Vagina (tissue), 2 donors: ENCODE data around the gene NAA80. TPM values are rescaled to one million over a fixed set of nuclear protein-coding genes. Genes with fewer than 3 reads are reported as not detected.

Experiments
- DNase-seq, 2 donors: peaks; one replicate each; pipeline ENCODE4 v3.0.0-alpha.2; 2017; ENCODE audit errors: extremely low spot score in 2 of 2
- H3K27ac ChIP-seq: fragments of 200-600 bp; sonication (generic); one replicate; pipeline ENCODE4 v1.5.1; 2019
- H3K27me3 ChIP-seq: fragments of 200-600 bp; sonication (generic); one replicate; pipeline ENCODE4 v1.5.1; 2019
- H3K36me3 ChIP-seq, 2 donors: fragments of 200-600 bp; sonication (generic); one replicate each; pipeline ENCODE4 v1.5.1; 2017 to 2019
- H3K4me1 ChIP-seq: fragments of 200-600 bp; sonication (generic); one replicate; pipeline ENCODE4 v1.5.1; 2019
- H3K4me3 ChIP-seq, 2 donors: fragments of 200-600 bp; sonication (generic); 1 replicate in 1 of 2; 2 replicates in 1 of 2; pipeline ENCODE4 v1.5.1; 2016 to 2019
- H3K9me3 ChIP-seq: fragments of 200-600 bp; sonication (generic); one replicate; pipeline ENCODE4 v1.5.1; 2019
- CTCF ChIP-seq, 3 experiments: fragments of 450-650 bp in 2 of 3; fragments of 200-600 bp in 1 of 3; sonication (generic) in 1 of 3; IDR thresholded peaks; one replicate each; pipeline ENCODE4 v1.5.1; 2017 to 2019; ENCODE audit warnings: antibody characterized with exemption in 3 of 3, mild to moderate bottlenecking in 2 of 3, moderate library complexity in 2 of 3
- POLR2A ChIP-seq, 2 donors: fragments of 450-650 bp; IDR thresholded peaks; one replicate each; pipeline ENCODE4 v1.6.1; 2017; ENCODE audit warnings: antibody characterized with exemption in 2 of 2, mild to moderate bottlenecking in 2 of 2, moderate library complexity in 2 of 2
- POLR2AphosphoS5 ChIP-seq, 2 donors: sonication (generic); formaldehyde crosslinking; IDR thresholded peaks; one replicate each; pipeline ENCODE4 v1.9.0; 2017; ENCODE audit warnings: antibody characterized with exemption in 2 of 2, mild to moderate bottlenecking in 2 of 2, low read depth in 1 of 2; ENCODE audit not compliant: insufficient read depth in 1 of 2
- intact Hi-C: fragments of 100-400 bp; cut with DNase I; formaldehyde crosslinking; loops from one replicate; pipeline ENCODE4 v1.15.1; 2023
- total RNA-seq: library from RNA; depleted of rRNA; stranded (reverse); fragments of >200 nt; gene quantifications from one replicate; pipeline ENCODE4 v1.2.3, GENCODE V29; 2016

The NAA80 gene
- total RNA-seq, 1 donor from 2014 or later, result 10.1 TPM

- no peak for TF ChIP-seq POLR2A (IDR thresholded peaks at IDR 0.05)
- TF ChIP-seq POLR2AphosphoS5 (IDR thresholded peaks at IDR 0.05; ENCODE audit: insufficient read depth in 1 of 2, low read depth in 1 of 2), result peak; percentile 47 to 75
- Histone ChIP-seq H3K36me3 (no peaks in the 10 kb centered on the region), H3K27me3 (no peaks in the 10 kb centered on the region), H3K9me3 (no peaks in the 10 kb centered on the region), H3K4me1 (peaks cover 46% of the 10 kb centered on the region), H3K4me3 (peak within 1 kb of the TSS; percentile 6 to 25), H3K27ac (peak within 1 kb of the TSS; percentile 91)
- intact Hi-C loops, result no loop called here
- DNase-seq, result peak in 1 of 2 donors; percentile 89
Measured at GRCh38 chr3:50303013-50303815, 4.0 kb upstream of the NAA80 start, which contains the start of gene HYAL1. Gene HYAL1 (minus strand): TSS chr3:50303574. CDS start chr3:50302956, 618 bp downstream.

- H3K27me3 ChIP-seq, result no peaks in the 10 kb centered on the region
- H3K4me3 ChIP-seq, result peak overlapping the region; percentile 6 to 25
- DNase-seq, result peak in 1 of 2 donors; percentile 88
- TF ChIP-seq CTCF (IDR thresholded peaks at IDR 0.05), result no peak
- TF ChIP-seq POLR2A (IDR thresholded peaks at IDR 0.05), result no peak
- TF ChIP-seq POLR2AphosphoS5 (IDR thresholded peaks at IDR 0.05; ENCODE audit: insufficient read depth in 1 of 2, low read depth in 1 of 2), result no peak
- H3K9me3 ChIP-seq, result no peaks in the 10 kb centered on the region
- H3K27ac ChIP-seq, result peak overlapping the region; percentile 91
- intact Hi-C loops, result no loop called here
- peaks cover 0 to under 1% of the 10 kb centered on the region in 2 donors for H3K36me3 ChIP-seq
- peaks cover 54% of the 10 kb centered on the region for H3K4me1 ChIP-seq
Measured at GRCh38 chr3:50302095-50303012, 3.1 kb upstream of the NAA80 start.

- Histone ChIP-seq H3K27ac (peak overlapping the region; percentile 91), H3K4me3 (peak overlapping the region in 1 of 2 donors; percentile 47), H3K27me3 (no peaks in the 10 kb centered on the region), H3K4me1 (peaks cover 55% of the 10 kb centered on the region), H3K9me3 (no peaks in the 10 kb centered on the region), H3K36me3 (peaks cover 0 to 5% of the 10 kb centered on the region in 2 donors)
- peak in 1 of 2 donors; percentile 92 for DNase-seq
- no peak for TF ChIP-seq POLR2A (IDR thresholded peaks at IDR 0.05)
- no peak for TF ChIP-seq POLR2AphosphoS5 (IDR thresholded peaks at IDR 0.05; ENCODE audit: insufficient read depth in 1 of 2, low read depth in 1 of 2)
- TF ChIP-seq CTCF (IDR thresholded peaks at IDR 0.05), result no peak
- intact Hi-C loops, result no loop called here
Measured at GRCh38 chr3:50300681-50301254, 1.6 kb upstream of the NAA80 start.

- Histone ChIP-seq H3K4me3 (peak overlapping the region; percentile 47 to 61), H3K4me1 (peaks cover 55% of the 10 kb centered on the region)
- DNase-seq, result no peak
Measured at GRCh38 chr3:50299929-50300680, 900 bp upstream of the NAA80 start.

More at GRCh38 chr3:50299929-50300680, 900 bp upstream of the NAA80 start:
- intact Hi-C loops, result loop anchor here (2.0 kb wide), 1 partner anchor 23 kb away; the partner anchor contains the start of gene HYAL2
- Histone ChIP-seq H3K36me3 (peaks cover 0 to 5% of the 10 kb centered on the region in 2 donors), H3K27me3 (no peaks in the 10 kb centered on the region), H3K27ac (peak overlapping the region; percentile 91), H3K9me3 (no peaks in the 10 kb centered on the region)
- TF ChIP-seq POLR2A (IDR thresholded peaks at IDR 0.05), result no peak
- no peak for TF ChIP-seq CTCF (IDR thresholded peaks at IDR 0.05)
- TF ChIP-seq POLR2AphosphoS5 (IDR thresholded peaks at IDR 0.05; ENCODE audit: insufficient read depth in 1 of 2, low read depth in 1 of 2), result no peak
